OCI-LY3 (cell line): ENCODE results near the gene NFIB.

Source experiments
- CTCF ChIP-seq: fragments of 200-600, 300-600 bp; sonication (generic); IDR thresholded peaks from 2 replicates; pipeline ENCODE4 v1.5.1; 2014; ENCODE audit warnings: antibody characterized with exemption, low read length, low read depth
- EZH2phosphoT487 ChIP-seq: fragments of 200-600 bp; shearing (Covaris generic); IDR thresholded peaks from 2 replicates; pipeline ENCODE4 v1.6.1; 2018; ENCODE audit warnings: antibody characterized with exemption, mixed run types, low read depth

DNA sequence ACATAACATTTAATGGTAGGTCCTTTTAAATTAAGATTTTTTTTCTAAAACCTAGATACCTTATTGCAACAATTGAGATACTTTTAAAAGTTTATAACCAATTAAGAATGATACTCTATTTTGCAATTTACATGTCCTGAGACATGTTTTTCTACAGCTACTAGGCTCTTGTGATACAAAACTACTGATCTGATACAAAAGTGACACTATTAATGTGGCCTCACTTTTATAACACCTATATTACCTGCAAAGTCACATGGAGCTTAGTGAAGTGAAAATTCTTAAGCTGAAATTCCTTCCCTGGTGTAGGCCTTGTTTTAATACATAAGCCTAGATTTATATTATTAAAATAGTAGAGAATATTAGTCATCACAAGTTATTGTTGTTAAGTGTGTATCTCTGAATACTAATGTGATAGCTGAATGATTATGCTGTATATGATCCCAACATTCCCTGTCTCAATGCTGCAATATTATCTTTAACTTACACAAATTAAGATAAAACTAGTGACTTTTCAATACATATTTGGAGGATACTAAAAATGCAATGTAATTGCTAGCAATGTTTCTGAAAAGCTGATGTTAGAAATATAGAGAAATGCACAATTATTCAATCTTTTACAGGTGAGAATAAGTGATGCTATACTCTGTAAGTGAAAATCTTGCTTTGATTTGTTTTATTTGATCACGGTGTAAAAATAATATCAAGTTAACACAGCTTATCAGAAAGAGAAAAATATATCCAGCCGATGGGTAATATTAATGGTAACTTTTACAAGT is 2.6 kb downstream of the NFIB start:
- TF ChIP-seq CTCF (no peak), EZH2phosphoT487 (no peak)
